GM12891 (cell line): ENCODE measurements around the gene BANF2.

Experiments used
- PAX5 ChIP-seq: IDR thresholded peaks from 2 replicates; pipeline ENCODE4 v1.6.1; 2011; ENCODE audit warnings: low read length, moderate library complexity, mild to moderate bottlenecking; ENCODE audit not compliant: insufficient read depth, severe bottlenecking
- POLR2A ChIP-seq: IDR thresholded peaks from 2 replicates; pipeline ENCODE4 v1.6.1; 2011; ENCODE audit warnings: low read depth, low read length, control low read depth
- POLR2AphosphoS5 ChIP-seq: IDR thresholded peaks from 2 replicates; pipeline ENCODE4 v1.6.1; 2011; ENCODE audit warnings: low read depth, low read length, control low read depth
- POU2F2 ChIP-seq: IDR thresholded peaks from 2 replicates; pipeline ENCODE4 v1.6.1; 2011; ENCODE audit warnings: low read depth, mild to moderate bottlenecking, control low read depth, low read length, moderate library complexity
- SPI1 ChIP-seq: IDR thresholded peaks from 2 replicates; pipeline ENCODE4 v1.6.1; 2011; ENCODE audit warnings: low read depth, low read length, control low read depth
- TAF1 ChIP-seq: IDR thresholded peaks from 2 replicates; pipeline ENCODE4 v1.6.1; 2011; ENCODE audit warnings: low read depth, low read length, control low read depth

GRCh38 chr20:17727351-17727750 lies 27.6 kb downstream of the BANF2 start:
- no peak for TF ChIP-seq POLR2A
- no peak for TF ChIP-seq POLR2AphosphoS5
- TF ChIP-seq SPI1: no peak
- TF ChIP-seq TAF1: no peak
- no peak for TF ChIP-seq POU2F2
- no peak for TF ChIP-seq PAX5
